Hematopoietic multipotent progenitor cell treated with erythropoietin and hydrocortisone succinate and interleukin-3 and kit ligand, for 4 days (in vitro differentiated cells): Measurements from ENCODE around the gene PTEN.

Source experiments
- DNase-seq: peaks from one replicate; pipeline ENCODE4 v3.0.0-alpha.2; 2015

Gene PTEN

DNA sequence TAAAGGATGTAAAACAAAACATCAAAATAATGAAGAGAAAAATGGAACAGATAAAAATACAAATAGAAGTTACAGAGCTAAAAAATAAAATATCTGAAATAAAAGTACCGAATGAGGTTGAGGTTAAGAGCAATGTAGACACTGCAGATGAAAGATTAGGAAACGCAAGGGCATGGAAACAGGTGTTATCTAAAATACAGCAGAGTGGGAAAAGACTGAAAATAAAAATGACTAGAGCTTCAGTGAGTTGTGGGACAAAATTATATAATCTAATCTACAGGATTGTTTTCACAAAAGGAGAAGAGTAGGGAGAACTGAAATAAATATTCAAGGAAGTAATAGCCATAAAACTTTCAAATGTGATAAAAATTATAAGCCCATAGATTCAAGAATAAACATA, 123.8 kb downstream of the PTEN start:
- peak; percentile 58 for DNase-seq

- no peak for DNase-seq
Observed at GRCh38 chr10:87991946-87992345, 128.5 kb downstream of the PTEN start.

- DNase-seq, result no peak
Observed at GRCh38 chr10:88004451-88004850, 141.0 kb downstream of the PTEN start.

- no peak for DNase-seq
Observed at GRCh38 chr10:88006261-88006660, 142.8 kb downstream of the PTEN start.

GRCh38 chr10:88008866-88009470, 145.5 kb downstream of the PTEN start:
- no peak for DNase-seq

GRCh38 chr10:88012641-88013040, 149.2 kb downstream of the PTEN start:
- DNase-seq, result no peak

DNA sequence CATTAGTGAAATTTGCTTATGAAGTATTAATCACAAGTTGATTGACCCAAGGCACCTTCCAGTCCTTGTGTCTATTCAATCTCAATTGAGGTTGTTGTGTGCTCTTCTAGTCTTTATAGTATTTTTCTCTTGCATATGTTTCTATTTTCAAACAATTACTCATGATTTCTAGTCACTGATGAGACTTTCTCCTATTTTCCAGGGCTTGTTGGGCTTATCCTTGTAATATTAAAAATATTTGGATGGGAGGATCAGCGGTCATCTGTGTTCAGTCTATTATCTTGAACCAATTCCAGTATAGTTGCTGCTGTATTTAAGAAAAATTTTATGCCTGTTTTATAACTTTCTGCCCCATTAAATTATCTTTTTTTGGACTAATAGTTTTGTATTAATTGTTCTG, 154.4 kb downstream of the PTEN start:
- DNase-seq, result no peak

DNA sequence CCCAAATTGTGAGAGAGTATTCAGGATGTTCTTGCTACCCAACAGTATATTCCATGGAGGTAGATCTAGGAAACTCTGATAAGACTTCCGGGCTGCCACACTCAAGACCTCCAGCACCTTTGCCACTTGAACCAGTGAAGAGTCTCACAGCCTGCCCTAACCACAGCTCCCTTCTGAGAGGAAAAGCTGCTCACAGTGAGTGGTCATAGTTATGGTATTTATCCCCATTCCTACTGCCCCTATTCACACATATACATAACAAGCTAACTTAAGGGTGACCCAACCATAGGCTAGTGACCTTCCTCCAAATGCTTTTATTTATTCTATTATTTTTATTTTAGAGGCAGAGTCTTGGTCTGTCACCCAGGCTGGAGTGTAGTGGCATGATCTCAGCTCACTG, 156.3 kb downstream of the PTEN start:
- DNase-seq, result no peak
